Left ventricle myocardium inferior (tissue), 1 donor: ENCODE measurements around the gene GTPBP6. TPM values are rescaled to one million over a fixed set of nuclear protein-coding genes. Genes with fewer than 3 reads are reported as not detected.
"Not testable (repeated sequence)": the region's sequence is repeated elsewhere in the genome, so short reads cannot be mapped to it uniquely, and the experiment has no call there.

ENCODE experiments used
- DNase-seq: peaks from one replicate; pipeline ENCODE4 v3.0.0-alpha.2; 2020
- H3K27ac ChIP-seq: fragments of 200-600 bp; replicated peaks from 2 replicates; pipeline ENCODE4 v1.8.0; 2021
- H3K27me3 ChIP-seq: fragments of 200-600 bp; 2 replicates; pipeline ENCODE4 v1.8.0; 2021; ENCODE audit warnings: low read depth
- H3K36me3 ChIP-seq: fragments of 200-600 bp; 2 replicates; pipeline ENCODE4 v1.8.0; 2021
- H3K4me1 ChIP-seq: fragments of 200-600 bp; 2 replicates; pipeline ENCODE4 v1.8.0; 2021
- H3K4me3 ChIP-seq: fragments of 200-600 bp; 2 replicates; pipeline ENCODE4 v1.8.0; 2021; ENCODE audit warnings: mild to moderate bottlenecking, moderate library complexity
- H3K9me3 ChIP-seq: fragments of 200-600 bp; replicated peaks from 2 replicates; pipeline ENCODE4 v1.8.0; 2021
- intact Hi-C: fragments of 100-400 bp; cut with micrococcal nuclease; formaldehyde crosslinking; loops from one replicate; pipeline ENCODE4 v1.11.0; 2022
- total RNA-seq: library from RNA; stranded (reverse); fragmentation: NEBNext Ultra II Directional; extraction: Animal tissue kit (Norgen Biotek cat#: 25700); gene quantifications from one replicate; pipeline ENCODE4 v1.2.1, GENCODE V29; 2021
- TF ChIP-seq, protein P1 (sequence below): fragments of 200-600 bp; IDR thresholded peaks from 2 replicates; pipeline ENCODE4 v1.8.0; 2021; ENCODE audit warnings: antibody characterized with exemption, mild to moderate bottlenecking, borderline replicate concordance
- donor health status: DM: no; HTN: yes; CAD: no; lungs with severe emphysema.

Gene GTPBP6
- total RNA-seq, 1 donor from 2014 or later = 51.1 TPM

DNA sequence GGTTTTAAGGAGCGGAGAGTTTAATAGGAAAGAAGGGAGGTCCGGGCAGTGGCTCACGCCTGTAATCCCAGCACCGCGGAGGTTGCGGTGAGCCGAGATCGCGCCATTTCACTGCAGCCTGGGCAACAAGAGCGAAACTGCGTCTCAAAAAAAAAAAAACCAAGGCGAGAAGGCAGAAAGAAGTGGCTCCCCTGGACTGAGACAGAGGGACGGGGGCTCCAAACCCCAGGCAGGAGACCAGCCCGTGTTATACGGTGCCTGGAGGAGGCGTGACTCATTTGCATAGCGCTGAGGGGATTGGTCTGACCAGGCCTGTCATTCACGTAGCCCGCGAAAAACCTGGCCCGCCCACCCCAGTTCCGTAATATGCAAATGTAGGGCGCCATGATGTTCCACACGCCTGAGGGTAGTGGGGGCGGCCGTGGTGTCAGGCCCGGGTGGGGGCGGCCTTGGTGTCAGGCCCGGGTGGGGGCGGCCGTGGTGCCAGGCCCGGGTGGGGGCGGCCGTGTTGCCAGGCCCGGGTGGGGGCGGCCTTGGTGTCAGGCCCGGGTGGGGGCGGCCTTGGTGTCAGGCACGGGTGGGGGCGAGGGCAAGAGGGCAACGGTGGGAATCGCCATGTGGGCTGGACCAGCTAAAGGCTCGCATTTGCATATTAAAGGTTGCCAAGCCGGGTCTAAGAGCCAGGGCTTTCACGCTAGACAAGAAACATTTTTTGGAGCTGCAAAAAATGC, 35.3 kb downstream of the GTPBP6 start:
- Histone ChIP-seq H3K4me3 (peak overlapping the region; percentile 74), H3K4me1 (peaks cover 12% of the 10 kb centered on the region), H3K36me3 (peaks cover 15% of the 10 kb centered on the region), H3K9me3 (no peaks in the 10 kb centered on the region), H3K27me3 (no peaks in the 10 kb centered on the region), H3K27ac (peak overlapping the region; percentile 54)
- intact Hi-C loops = no loop called here
- TF ChIP-seq, protein P1, sequence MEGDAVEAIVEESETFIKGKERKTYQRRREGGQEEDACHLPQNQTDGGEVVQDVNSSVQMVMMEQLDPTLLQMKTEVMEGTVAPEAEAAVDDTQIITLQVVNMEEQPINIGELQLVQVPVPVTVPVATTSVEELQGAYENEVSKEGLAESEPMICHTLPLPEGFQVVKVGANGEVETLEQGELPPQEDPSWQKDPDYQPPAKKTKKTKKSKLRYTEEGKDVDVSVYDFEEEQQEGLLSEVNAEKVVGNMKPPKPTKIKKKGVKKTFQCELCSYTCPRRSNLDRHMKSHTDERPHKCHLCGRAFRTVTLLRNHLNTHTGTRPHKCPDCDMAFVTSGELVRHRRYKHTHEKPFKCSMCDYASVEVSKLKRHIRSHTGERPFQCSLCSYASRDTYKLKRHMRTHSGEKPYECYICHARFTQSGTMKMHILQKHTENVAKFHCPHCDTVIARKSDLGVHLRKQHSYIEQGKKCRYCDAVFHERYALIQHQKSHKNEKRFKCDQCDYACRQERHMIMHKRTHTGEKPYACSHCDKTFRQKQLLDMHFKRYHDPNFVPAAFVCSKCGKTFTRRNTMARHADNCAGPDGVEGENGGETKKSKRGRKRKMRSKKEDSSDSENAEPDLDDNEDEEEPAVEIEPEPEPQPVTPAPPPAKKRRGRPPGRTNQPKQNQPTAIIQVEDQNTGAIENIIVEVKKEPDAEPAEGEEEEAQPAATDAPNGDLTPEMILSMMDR = no peak
- DNase-seq = peak; percentile 92

DNA sequence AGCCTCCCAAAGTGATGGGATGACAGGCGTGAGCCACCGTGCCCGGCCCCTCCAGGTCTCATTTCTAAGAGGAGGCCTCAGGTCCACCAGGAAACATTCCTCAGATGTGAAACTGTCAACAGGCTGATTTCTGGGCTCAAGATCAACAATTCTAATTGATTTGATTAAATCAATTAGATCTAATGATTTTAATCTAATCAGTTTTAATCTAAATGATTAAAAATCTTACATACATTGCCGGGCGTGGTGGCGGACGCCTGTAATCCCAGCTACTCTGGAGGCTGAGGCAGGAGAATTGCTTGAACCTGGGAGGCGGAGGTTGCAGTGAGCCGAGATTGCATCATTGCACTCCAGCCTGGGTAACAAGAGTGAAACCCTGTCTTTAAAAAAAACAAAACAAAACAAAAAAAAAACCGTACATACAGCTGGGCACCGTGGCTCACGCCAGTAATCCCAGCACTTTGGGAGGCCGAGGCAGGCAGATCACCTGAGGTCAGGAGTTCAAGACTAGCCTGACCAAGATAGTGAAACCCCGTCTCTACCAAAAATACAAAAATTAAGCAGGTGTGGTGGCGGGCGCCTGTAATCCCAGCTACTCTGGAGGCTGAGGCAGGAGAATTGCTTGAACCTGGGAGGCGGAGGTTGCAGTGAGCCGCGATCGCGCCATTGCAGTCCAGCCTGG, 36.5 kb downstream of the GTPBP6 start:
- Histone ChIP-seq H3K4me1 (peaks cover 12% of the 10 kb centered on the region), H3K4me3 (peak overlapping the region; percentile 56)
- H3K9me3 ChIP-seq, intact Hi-C loops, DNase-seq, H3K36me3 ChIP-seq, H3K27ac ChIP-seq, H3K27me3 ChIP-seq: not testable (repeated sequence)

DNA sequence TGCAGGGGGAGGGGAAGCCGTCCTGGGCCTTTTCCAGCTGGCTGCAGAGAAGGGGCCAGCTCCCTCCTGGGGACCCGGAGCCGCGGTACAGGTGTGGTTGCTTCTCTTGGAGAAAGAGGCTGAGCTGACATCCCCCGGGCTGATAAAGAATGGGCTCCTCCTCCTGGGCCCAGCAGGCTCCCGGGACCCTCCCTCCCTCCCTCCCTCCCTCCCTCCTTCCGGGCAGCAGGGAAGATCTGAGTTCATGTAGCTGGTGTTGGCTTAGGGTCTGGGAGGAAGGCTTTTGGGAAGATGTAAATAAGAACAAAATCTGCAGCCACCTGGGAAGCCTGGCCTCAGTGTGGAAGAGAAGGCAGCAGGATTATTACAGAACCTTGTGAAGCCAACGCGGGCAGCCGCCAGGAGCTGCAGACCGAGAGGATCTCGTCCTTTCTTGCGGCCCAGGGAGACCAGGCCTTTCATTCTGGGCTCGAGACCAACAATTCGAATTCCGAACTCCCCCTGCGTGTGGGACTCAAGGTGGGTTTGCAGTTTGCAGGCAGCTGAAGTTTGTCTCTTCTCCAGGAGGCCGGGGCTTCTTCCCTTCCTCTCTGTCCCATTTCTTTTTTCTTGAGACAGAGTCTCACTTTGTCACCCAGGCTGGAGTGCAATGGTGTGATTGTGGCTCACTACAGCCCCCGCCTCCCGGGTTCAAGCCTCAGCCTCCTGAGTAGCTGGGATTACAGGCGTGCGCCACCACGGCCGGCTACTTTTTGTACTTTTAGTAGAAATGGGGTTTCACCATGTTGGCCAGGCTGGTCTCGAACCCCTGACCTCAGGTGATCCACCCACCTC, 37.2 kb downstream of the GTPBP6 start, which contains the start of gene PLCXD1:
Gene PLCXD1 (plus strand): TSS at position 216 of the 834 bp plus-strand sequence. CDS start 2,807 bp downstream, outside the sequence.
- Histone ChIP-seq H3K9me3 (no peaks in the 10 kb centered on the region), H3K27ac (peak within 1 kb of the TSS; percentile 59), H3K4me1 (peaks cover 18% of the 10 kb centered on the region), H3K36me3 (peaks cover 9% of the 10 kb centered on the region), H3K27me3 (no peaks in the 10 kb centered on the region), H3K4me3 (peak within 1 kb of the TSS; percentile 56)
- TF ChIP-seq, protein P1 = no peak
- peak; percentile 24 for DNase-seq
- intact Hi-C loops = no loop called here

DNA sequence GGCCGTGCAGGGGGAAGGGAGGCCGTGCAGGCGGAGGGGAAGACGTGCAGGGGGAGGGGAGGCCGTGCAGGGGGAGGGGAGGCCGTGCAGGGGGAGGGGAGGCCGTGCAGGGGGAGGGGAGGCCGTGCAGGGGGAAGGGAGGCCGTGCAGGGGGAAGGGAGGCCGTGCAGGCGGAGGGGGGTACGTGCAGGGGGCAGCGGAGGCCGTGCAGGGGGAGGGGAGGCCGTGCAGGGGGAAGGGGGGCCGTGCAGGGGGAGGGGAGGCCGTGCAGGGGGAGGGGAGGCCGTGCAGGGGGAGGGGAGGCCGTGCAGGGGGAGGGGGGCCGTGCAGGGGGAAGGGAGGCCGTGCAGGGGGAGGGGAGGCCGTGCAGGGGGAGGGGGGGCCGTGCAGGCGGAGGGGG, 37.9 kb downstream of the GTPBP6 start:
- H3K27me3 ChIP-seq, H3K9me3 ChIP-seq, DNase-seq, intact Hi-C loops, H3K36me3 ChIP-seq, H3K27ac ChIP-seq: not testable (repeated sequence)
- Histone ChIP-seq H3K4me1 (peaks cover 25% of the 10 kb centered on the region), H3K4me3 (peak overlapping the region; percentile 56)

DNA sequence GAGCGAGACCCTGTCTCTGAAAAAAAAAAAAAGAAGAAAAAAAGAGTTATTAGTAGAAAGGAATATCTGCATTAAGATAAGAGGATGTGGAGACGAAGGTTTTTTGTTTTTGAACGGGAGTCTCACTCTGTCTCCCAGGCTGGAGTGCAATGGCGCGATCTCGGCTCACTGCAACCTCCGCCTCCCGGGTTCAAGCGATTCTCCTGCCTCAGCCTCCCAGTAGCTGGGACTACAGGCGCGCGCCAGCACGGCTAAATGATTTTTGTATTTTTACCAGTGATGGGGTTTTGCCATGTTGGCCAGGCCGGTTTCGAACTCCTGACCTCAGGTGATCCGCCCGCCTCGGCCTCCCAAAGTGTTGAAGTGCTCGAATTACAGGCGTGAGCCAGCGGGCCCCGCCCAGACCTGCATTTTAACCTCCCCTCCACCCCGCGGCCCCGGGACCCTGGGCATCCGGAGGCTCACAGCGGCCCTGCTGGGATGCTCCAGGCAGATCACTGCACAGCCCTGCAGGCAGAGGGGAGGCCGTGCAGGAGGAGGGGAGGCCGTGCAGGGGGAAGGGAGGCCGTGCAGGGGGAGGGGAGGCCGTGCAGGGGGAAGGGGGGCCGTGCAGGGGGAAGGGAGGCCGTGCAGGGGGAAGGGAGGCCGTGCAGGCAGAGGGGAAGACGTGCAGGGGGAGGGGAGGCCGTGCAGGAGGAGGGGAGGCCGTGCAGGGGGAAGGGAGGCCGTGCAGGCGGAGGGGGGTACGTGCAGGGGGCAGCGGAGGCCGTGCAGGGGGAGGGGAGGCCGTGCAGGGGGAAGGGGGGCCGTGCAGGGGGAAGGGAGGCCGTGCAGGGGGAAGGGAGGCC, 38.6 kb downstream of the GTPBP6 start:
- H3K9me3 ChIP-seq, DNase-seq, H3K36me3 ChIP-seq, H3K4me3 ChIP-seq, H3K27me3 ChIP-seq, intact Hi-C loops, H3K27ac ChIP-seq: not testable (repeated sequence)
- H3K4me1 ChIP-seq = peaks cover 31% of the 10 kb centered on the region

DNA sequence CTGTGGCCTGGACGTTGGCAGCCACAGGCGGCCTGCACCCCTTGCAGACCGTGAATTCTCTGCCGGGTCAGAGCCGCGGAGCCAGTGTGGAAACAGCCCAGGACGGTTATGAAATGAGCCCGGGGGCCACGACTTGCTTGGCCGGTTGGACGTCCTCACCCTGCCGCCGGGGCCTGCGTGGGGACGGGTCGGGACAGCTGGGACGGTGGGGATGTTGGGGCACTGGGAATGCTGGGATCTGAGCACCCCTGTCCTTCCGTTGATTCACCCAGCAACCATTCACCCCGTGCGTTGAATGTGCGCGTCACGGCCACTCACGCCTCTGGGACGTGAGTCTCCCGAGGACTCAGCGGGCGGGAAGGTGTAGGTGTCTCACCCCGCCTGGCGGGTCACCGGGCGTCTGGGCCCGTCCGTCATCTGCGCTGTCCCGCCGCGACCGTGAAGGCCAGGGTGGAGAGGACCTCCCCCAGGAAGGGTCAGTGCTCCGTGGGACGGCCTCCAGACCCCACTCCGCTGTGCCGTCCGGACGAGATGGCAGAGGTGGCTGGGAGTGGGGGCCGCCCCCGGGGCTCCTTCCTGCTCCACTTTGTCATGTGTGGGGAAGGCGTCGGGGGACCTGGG, 41.9 kb downstream of the GTPBP6 start:
- no peak for DNase-seq
- Histone ChIP-seq H3K27ac (no peak overlapping the region), H3K4me1 (peaks cover 22% of the 10 kb centered on the region)

More for the DNA sequence above, 41.9 kb downstream of the GTPBP6 start:
- TF ChIP-seq, protein P1 = no peak
- Histone ChIP-seq H3K4me3 (peak overlapping the region; percentile 74), H3K36me3 (no peaks in the 10 kb centered on the region), H3K27me3 (no peaks in the 10 kb centered on the region), H3K9me3 (no peaks in the 10 kb centered on the region)
- intact Hi-C loops = no loop called here
